HEK293 (cell line): Measurements from ENCODE around the gene CREBBP.

Source experiments
- CTCF ChIA-PET: fragments of 350-600 bp; formaldehyde crosslinking; extraction: SDS; loops from one replicate; lab custom pipeline; 2021; ENCODE audit warnings: antibody characterized with exemption; lab: Yijun Ruan, JAX
- POLR2A ChIA-PET: fragments of 300-600 bp; formaldehyde crosslinking; extraction: SDS; loops from one replicate; lab custom pipeline; 2020; ENCODE audit warnings: antibody characterized with exemption, inconsistent platforms; lab: Yijun Ruan, JAX
- H3K27ac ChIP-seq: fragments of 200-500 bp; sonication (Bioruptor generic); 2 replicates; pipeline ENCODE4 v1.5.1; 2014; ENCODE audit warnings: low read depth, low read length, control low read depth, inconsistent platforms; ENCODE audit errors: extremely low read depth
- H3K36me3 ChIP-seq, 2 experiments: fragments of 200-500 bp in 1 of 2; sonication (Bioruptor generic) in 1 of 2; 1 replicate in 1 of 2; 2 replicates in 1 of 2; pipeline ENCODE4 v1.5.1; 2014 to 2017; ENCODE audit warnings: inconsistent platforms in 2 of 2, low read length in 2 of 2; ENCODE audit not compliant: control insufficient read depth in 2 of 2, insufficient read depth in 1 of 2
- H3K4me1 ChIP-seq: fragments of 200-500 bp; sonication (Bioruptor generic); 2 replicates; pipeline ENCODE4 v1.5.1; 2014; ENCODE audit warnings: mild to moderate bottlenecking, low read length, inconsistent platforms; ENCODE audit not compliant: control insufficient read depth, insufficient read depth
- H3K4me3 ChIP-seq: 2 replicates; pipeline ENCODE4 v1.5.1; 2011; ENCODE audit warnings: low read depth, mild to moderate bottlenecking, control low read depth, low read length, moderate library complexity
- H3K9me3 ChIP-seq: fragments of 200-500 bp; sonication (Bioruptor generic); 2 replicates; pipeline ENCODE4 v1.5.1; 2014; ENCODE audit warnings: low read depth, low read length, inconsistent platforms; ENCODE audit not compliant: control insufficient read depth, insufficient read depth
- RBAK ChIP-seq: fragments of 450-650 bp; formaldehyde crosslinking; IDR thresholded peaks from 2 replicates; pipeline ENCODE4 v1.5.1; 2016; ENCODE audit warnings: missing biosample characterization, missing genetic modification characterization
- ZBTB44 ChIP-seq: fragments of 450-650 bp; IDR thresholded peaks from 2 replicates; pipeline ENCODE4 v1.5.1; 2018; ENCODE audit warnings: missing biosample characterization, mild to moderate bottlenecking, missing genetic modification characterization
- ZBTB6 ChIP-seq: fragments of 450-650 bp; formaldehyde crosslinking; IDR thresholded peaks from 2 replicates; pipeline ENCODE4 v1.5.1; 2017; ENCODE audit warnings: missing biosample characterization, missing genetic modification characterization
- ZFHX2 ChIP-seq: fragments of 450-650 bp; formaldehyde crosslinking; conservative IDR thresholded peaks from 2 replicates; pipeline ENCODE4 v1.5.1; 2016; ENCODE audit warnings: missing biosample characterization, missing genetic modification characterization
- ZIC2 ChIP-seq: fragments of 450-650 bp; formaldehyde crosslinking; IDR thresholded peaks from 2 replicates; pipeline ENCODE4 v1.5.1; 2016; ENCODE audit warnings: missing biosample characterization, missing genetic modification characterization
- ZNF121 ChIP-seq: fragments of 450-650 bp; formaldehyde crosslinking; IDR thresholded peaks from 2 replicates; pipeline ENCODE4 v1.5.1; 2016; ENCODE audit warnings: missing biosample characterization, missing genetic modification characterization
- ZNF184 ChIP-seq: fragments of 450-650 bp; IDR thresholded peaks from 2 replicates; pipeline ENCODE4 v1.5.1; 2018; ENCODE audit warnings: missing biosample characterization, mild to moderate bottlenecking, missing genetic modification characterization
- TF ChIP-seq, protein P1 (sequence below): fragments of 450-650 bp; formaldehyde crosslinking; IDR thresholded peaks from 2 replicates; pipeline ENCODE4 v1.5.1; 2017; ENCODE audit warnings: missing biosample characterization, mild to moderate bottlenecking, missing genetic modification characterization, moderate library complexity
- TF ChIP-seq, protein P2 (sequence below): fragments of 450-650 bp; formaldehyde crosslinking; IDR thresholded peaks from 2 replicates; pipeline ENCODE4 v1.5.1; 2016; ENCODE audit warnings: missing biosample characterization, missing genetic modification characterization

CREBBP gene

GRCh38 chr16:3850544-3850899, 30.0 kb downstream of the CREBBP start:
- no peak overlapping the region for H3K27ac ChIP-seq
- no peak overlapping the region for H3K4me3 ChIP-seq
- TF ChIP-seq ZBTB6 (tag by site-specific recombination), result no peak
- TF ChIP-seq ZNF121 (tag by site-specific recombination), result 0 out of 2 replicates have a peak, but pooled peaks have one; percentile 27
- TF ChIP-seq, all 188 proteins: peak for 1
- POLR2A ChIA-PET, result no interaction called here
- Histone ChIP-seq H3K36me3 (peaks cover 0 to 29% of the 10 kb centered on the region in 2 experiments; a peak in 2 of 3 replicates), H3K4me1 (peaks cover 21% of the 10 kb centered on the region), H3K9me3 (no peaks in the 10 kb centered on the region)
- CTCF ChIA-PET, result no interaction called here

- Histone ChIP-seq H3K4me1 (peaks cover 23% of the 10 kb centered on the region), H3K36me3 (peaks cover 0 to 29% of the 10 kb centered on the region in 2 experiments; a peak in 2 of 3 replicates), H3K27ac (no peak overlapping the region), H3K4me3 (no peak overlapping the region), H3K9me3 (no peaks in the 10 kb centered on the region)
- POLR2A ChIA-PET, result interaction anchor here (0.6 kb wide), 1 partner anchor 161 kb away, joined by 11 read pairs; no protein-coding TSS in a partner anchor
- TF ChIP-seq ZIC2 (tag by site-specific recombination), result 0 out of 2 replicates have a peak, but pooled peaks have one; percentile 1
- TF ChIP-seq, protein P1, sequence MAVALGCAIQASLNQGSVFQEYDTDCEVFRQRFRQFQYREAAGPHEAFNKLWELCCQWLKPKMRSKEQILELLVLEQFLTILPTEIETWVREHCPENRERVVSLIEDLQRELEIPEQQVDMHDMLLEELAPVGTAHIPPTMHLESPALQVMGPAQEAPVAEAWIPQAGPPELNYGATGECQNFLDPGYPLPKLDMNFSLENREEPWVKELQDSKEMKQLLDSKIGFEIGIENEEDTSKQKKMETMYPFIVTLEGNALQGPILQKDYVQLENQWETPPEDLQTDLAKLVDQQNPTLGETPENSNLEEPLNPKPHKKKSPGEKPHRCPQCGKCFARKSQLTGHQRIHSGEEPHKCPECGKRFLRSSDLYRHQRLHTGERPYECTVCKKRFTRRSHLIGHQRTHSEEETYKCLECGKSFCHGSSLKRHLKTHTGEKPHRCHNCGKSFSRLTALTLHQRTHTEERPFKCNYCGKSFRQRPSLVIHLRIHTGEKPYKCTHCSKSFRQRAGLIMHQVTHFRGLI, result no peak
- CTCF ChIA-PET, result interaction anchor here (0.9 kb wide), 1 partner anchor 21 kb away, joined by 4 read pairs; no protein-coding TSS in a partner anchor
These were observed 30.6 kb downstream of the CREBBP start for GRCh38 chr16:3849751-3850543.

DNA sequence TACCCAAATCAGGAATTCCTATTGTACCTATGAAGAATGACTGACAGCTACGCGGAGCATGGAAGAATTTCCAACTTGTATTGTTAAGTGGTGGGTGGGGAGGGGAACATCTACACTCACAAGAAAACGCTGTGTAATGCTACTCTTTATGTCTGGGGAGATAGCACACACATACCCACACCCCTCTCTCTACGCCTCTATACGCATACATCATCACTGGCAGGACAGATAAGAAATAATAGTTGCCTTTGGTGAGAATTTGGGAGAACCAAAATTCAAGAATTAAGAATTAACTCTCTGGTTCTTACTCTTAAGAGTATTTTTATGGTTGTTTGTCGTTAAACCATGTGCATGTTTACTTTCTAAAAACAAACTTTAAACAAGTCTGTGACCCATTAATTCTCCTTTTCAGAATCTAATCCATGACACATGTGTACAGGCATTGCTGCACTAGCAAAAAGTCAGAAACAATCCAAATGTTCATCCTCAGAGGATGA, 33.9 kb downstream of the CREBBP start:
- CTCF ChIA-PET, result interaction anchor here (0.8 kb wide), 1 partner anchor 93 kb away, joined by 3 read pairs; no protein-coding TSS in a partner anchor
- TF ChIP-seq RBAK (no peak), ZFHX2 (tag by site-specific recombination) (peak; percentile 25; the same call in 1 of the 2 replicates)
- no peak overlapping the region for H3K27ac ChIP-seq
- peaks cover 0 to 29% of the 10 kb centered on the region in 2 experiments; a peak in 2 of 3 replicates for H3K36me3 ChIP-seq
- H3K9me3 ChIP-seq, result no peaks in the 10 kb centered on the region
- peaks cover 22% of the 10 kb centered on the region for H3K4me1 ChIP-seq
- no peak overlapping the region for H3K4me3 ChIP-seq
- POLR2A ChIA-PET, result no interaction called here

DNA sequence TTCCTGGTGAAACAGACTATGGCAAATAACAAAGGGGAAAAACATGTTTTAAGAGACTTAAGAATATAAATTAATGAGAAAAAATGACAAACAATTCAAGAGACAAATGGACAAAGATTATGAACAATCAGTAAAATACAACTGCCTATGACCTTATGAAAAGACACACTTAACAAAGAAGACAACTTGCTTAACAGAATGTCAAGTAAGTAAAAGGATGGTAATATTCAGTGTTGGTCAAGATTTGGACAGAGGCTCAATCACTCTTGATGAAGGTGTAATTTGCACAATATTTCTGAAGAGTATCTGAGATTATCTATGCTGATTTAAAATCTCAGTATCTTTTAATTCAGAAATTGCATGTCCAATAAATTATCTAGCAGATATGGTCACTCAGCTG, 34.4 kb downstream of the CREBBP start:
- CTCF ChIA-PET, result interaction anchor here (0.8 kb wide), 1 partner anchor 94 kb away, joined by 3 read pairs; no protein-coding TSS in a partner anchor
- no peak overlapping the region for H3K27ac ChIP-seq
- no peak for TF ChIP-seq ZBTB44 (tag by site-specific recombination)
- TF ChIP-seq, protein P2, sequence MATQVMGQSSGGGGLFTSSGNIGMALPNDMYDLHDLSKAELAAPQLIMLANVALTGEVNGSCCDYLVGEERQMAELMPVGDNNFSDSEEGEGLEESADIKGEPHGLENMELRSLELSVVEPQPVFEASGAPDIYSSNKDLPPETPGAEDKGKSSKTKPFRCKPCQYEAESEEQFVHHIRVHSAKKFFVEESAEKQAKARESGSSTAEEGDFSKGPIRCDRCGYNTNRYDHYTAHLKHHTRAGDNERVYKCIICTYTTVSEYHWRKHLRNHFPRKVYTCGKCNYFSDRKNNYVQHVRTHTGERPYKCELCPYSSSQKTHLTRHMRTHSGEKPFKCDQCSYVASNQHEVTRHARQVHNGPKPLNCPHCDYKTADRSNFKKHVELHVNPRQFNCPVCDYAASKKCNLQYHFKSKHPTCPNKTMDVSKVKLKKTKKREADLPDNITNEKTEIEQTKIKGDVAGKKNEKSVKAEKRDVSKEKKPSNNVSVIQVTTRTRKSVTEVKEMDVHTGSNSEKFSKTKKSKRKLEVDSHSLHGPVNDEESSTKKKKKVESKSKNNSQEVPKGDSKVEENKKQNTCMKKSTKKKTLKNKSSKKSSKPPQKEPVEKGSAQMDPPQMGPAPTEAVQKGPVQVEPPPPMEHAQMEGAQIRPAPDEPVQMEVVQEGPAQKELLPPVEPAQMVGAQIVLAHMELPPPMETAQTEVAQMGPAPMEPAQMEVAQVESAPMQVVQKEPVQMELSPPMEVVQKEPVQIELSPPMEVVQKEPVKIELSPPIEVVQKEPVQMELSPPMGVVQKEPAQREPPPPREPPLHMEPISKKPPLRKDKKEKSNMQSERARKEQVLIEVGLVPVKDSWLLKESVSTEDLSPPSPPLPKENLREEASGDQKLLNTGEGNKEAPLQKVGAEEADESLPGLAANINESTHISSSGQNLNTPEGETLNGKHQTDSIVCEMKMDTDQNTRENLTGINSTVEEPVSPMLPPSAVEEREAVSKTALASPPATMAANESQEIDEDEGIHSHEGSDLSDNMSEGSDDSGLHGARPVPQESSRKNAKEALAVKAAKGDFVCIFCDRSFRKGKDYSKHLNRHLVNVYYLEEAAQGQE, result 0 out of 2 replicates have a peak, but pooled peaks have one; percentile 18
- TF ChIP-seq ZNF184 (tag by site-specific recombination), result peak; percentile 94
- TF ChIP-seq, all 188 proteins: peak for 2
- Histone ChIP-seq H3K4me1 (peaks cover 24% of the 10 kb centered on the region), H3K9me3 (no peaks in the 10 kb centered on the region), H3K36me3 (peaks cover 0 to 29% of the 10 kb centered on the region in 2 experiments; a peak in 2 of 3 replicates), H3K4me3 (no peak overlapping the region)
- POLR2A ChIA-PET, result no interaction called here
